ENCODE results near the gene KHDC3L.
A peak's percentile ranks its signal among the peaks of the same experiment; 100 is the strongest.
"Not testable (repeated sequence)": the region's sequence is repeated elsewhere in the genome, so short reads cannot be mapped to it uniquely, and the experiment has no call there.

Gene KHDC3L

GRCh38 chr6:73371984-73372383, 9.5 kb downstream of the KHDC3L start:
- DNase-seq: no peak

DNA sequence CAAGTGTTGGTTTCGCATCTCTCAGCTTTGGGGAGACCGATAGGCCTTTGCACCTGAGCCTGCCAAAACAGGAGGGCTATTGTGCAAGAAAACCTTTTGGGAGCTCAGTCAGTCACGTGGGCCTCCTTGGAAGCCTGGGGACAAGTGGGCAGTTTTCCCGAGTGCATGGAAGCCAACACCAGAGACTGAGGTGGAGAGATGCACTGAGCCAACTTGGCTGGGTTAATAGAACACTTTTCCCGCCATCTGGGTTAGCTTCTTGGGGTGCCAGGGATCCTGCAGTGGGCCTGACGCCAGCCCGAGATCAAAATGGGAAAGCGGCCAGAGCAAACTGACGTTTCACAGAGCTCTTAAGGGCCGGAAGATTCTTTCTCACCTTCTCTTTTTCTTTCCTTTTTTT, 10.1 kb downstream of the KHDC3L start:
- no peak for DNase-seq

GRCh38 chr6:73375216-73375615, 12.8 kb downstream of the KHDC3L start:
- DNase-seq: no peak

- DNase-seq: no peak
Measured at GRCh38 chr6:73377225-73377624, 14.8 kb downstream of the KHDC3L start.

DNA sequence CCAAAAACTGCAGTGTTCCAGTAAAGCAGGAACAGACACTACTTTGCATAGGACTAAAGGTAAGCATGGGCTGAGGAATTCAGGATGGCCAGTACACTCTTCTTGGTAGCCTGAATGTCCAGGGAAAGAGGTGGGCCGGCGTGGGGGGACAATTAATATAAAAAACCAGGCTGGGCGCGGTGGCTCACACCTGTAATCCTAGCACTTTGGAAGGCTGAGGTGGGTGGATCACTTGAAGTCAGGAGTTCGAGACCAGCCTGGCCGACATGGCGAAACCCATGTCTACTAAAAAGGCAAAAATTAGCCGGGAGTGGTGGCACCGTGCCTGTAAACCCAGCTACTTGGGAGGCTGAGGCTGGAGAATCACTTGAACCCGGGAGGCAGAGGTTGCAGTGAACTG, 19.1 kb downstream of the KHDC3L start:
- not testable (repeated sequence) for DNase-seq

DNA sequence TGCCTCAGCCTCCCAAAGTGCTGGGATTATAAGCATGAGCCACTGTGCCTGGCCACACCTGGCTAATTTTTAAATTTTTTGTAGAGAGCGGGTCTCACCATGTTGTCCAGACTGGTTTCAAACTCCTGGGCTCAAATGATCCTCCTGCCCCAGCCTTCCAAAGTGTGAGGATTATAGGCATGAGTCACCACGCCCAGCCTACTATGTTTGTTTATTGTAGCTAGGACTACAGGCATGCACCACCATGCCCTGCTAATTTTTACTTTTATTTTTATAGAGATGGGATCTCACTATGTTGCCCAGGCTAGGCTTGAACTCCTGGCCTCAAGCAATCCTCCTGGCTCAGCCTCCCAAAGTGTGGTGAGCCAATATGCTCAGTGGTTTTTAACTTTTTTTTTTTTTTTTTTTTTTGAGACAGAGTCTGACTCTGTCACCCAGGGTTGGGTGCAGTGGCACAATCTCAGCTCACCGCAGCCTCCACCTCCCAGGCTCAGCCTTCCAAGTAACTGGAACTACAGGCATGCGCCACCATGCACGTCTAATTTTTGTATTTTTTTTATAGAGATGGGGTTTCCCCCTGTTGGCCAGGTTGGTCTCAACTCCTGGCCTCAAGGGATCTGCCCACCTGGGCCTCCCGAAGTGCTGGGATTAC, 20.1 kb downstream of the KHDC3L start:
- no peak for DNase-seq

DNA sequence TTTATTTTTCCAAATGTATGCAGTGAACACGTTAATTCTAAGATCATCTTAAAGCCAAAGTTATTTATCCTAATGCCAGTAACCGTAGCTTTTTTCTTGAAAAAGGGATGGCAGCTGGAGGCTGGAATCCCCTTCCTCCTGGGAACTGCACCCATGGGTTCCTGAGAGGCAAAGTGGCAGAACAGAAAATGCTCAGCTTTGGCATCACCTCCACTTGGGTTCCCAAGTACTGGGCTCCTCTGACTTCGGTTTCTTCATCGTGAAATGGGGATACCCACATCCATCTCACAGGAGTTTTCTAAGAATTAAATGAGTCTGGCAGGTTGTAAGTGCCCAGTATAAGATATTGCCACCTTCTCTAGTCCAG, 26.0 kb downstream of the KHDC3L start:
- DNase-seq: no peak

DNA sequence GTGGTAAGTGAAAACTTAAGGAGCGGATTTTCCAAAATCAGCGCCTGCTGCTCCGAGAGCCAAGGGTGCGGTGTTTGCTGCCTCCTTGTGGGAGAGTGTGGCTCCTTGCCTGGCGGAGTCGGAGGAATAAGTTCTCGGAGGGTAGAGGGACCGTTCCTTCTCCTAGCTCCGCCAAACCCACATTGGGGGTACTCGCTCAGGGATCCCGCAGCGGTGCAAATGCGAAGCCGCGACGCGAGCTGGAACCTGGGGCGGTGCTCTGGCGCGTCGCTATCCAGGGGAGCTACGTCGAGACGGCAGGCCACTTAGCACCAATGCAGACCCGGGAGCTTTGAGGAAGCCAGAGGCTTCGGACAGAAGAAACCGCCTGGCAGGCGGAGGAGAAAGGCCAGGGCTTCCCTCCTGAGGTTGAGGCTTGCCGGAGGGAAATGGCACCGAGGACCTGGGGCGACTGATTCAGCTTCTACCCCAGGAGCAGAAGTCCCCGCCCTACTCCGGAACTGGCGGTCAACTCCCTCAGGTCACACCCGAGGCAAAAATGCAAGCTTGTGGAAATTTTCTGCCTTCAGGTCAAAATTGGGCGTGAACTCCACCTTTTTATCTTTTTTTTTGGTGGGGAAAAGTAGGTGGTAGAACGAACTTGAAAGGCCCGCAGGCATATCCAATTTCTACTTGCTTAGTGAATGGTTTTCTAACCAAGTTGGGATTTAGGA, 26.5 kb downstream of the KHDC3L start:
- peak; percentile 54 for DNase-seq

DNA sequence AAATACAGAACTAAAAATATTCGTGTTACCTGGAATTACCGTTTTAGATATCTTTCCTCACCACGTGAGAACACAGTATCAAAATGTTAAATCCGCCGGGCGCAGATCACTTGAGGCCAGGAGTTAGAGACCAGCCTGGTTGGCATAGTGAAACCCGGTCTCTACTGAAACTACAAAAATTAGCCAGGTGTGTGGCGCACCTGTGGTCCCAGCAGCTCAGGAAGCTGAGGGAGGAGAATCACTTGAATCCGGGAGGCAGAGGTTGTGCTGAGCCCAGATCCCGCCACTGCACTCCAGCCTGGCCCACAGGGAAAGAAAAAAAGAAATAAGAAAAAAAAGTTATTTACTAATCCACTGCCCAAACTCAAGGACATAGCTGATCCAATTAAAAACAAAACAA, 27.4 kb downstream of the KHDC3L start:
- DNase-seq: no peak

DNA sequence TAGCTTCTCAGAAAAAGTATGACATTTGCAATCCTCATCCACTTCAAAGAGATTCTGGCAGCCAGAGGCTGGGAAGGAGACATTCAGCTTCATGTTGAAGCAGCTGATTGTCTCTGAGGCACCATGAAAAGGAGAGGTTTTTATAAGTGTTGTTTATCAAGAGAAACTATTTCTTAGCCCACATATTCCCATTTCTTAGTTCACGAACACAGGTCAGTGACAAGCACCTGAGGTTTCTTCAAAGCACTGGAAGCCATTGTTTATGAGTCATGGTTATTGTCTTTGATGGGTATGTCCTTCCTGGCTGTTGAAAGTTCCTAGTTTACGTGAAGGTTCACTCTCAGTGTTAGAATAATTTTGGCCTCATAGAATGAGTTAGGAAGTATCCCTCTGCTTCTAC, 29.2 kb downstream of the KHDC3L start:
- DNase-seq: no peak

DNA sequence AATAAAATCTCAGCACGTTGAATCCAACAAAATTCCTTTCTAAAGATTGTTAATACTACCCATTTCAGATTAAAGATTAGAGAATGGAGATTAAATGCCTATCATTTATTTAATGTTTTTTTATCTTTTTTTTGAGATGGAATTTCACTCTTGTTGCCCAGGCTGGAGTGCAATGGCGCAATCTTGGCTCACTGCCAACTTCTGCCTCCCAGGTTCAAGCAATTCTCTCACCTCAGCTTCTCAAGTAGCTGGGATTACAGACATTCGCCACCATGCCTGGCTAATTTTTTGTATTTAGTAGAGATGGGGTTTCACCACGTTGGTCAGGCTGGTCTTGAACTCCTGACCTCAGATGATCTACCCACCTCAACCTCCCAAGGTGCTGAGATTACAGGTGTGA, 29.7 kb downstream of the KHDC3L start:
- not testable (repeated sequence) for DNase-seq

DNA sequence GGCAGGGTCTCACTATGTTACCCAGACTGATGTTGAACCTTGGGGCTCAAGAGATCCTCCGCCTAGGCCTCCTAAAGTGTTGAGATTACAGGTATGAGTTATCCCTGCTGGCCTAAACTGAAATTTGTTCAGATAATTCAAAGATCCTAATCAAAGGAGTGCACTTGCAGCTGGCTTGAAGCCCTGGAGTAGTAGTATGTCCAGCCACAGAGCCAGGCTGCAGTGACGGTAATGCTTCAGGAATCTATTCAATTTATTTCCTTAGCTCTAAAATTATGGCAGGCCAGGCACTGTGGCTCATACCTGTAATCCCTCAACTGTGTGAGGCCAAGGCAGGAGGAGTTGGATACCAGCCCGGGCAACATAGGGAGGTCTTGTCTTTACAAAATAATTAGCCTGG, 30.8 kb downstream of the KHDC3L start:
- DNase-seq: no peak

DNA sequence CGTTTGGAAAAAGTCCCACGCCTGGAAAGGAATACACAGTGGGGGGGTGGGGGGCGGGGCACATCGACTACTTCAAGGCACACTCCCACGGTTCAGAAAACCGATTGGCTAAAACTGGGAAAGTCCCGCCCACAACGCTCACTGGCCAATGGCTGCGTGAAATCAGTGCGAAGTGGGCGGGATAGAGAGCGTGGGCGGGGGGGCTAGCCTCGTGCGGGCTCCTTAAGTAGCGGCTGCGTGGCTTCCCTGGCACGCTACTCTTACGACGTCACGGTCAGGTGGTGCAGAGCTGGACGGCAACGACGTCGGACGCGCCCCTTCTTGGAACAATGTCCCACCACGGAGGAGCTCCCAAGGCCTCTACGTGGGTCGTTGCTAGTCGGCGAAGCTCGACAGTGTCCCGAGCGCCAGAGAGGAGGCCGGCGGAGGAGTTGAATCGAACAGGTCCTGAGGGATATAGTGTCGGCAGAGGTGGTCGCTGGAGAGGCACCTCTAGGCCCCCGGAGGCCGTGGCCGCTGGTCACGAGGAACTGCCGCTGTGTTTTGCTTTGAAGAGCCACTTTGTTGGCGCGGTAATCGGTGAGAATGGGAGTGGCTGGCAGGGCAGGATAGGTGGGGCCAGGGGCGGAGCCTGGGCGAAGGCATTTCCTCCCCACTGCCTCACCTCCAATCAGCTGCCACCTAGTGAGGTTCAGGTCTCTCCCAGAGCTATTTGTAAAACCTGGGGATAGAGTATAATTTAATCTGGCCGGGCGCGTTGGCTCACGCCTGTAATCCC, 32.3 kb downstream of the KHDC3L start, which contains the start of gene DDX43:
Gene DDX43, plus strand, starts transcription at position 252 of the 778 bp plus-strand sequence. Its CDS starts 78 bp downstream, at position 330.
- no peak for DNase-seq

DNA sequence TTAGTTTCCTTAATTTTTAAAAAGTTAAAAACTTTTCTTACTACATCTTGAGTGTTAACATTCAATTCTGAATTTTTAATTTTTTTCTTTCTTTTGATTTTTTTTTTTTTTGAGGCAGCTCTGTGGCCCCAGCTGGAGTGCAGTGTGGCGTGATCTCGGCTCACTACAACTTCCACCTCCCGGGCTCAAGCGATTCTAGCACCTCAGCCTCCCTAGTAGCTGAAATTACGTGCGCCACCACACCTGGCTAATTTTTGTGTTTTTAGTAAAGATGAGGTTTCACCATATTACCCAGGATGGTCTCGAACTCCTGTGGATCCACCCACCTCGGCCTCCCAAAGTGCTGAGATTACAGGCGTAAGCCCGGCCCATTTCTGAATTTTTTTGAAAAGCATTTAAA, 33.4 kb downstream of the KHDC3L start:
- no peak for DNase-seq

DNA sequence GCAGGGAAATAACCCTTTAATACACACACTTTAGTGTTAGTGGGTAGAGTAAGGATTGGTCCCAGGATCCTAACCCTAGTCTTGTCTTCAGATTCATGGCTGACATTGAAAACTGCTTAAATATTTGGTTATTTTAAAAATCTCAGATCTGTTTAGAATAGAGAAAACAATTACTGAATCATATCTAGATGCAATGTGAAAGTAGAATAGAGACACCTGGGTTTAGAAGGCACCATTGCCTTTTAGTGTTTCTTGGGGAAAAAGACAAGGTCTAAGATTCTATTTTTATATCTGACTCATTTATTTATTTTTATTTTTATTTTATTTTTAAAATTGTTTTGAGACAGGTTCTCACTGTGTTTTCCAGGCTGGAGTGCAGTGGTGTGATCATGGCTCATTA, 38.2 kb downstream of the KHDC3L start:
- no peak for DNase-seq

- no peak for DNase-seq
Measured at GRCh38 chr6:73409395-73409794, 46.9 kb downstream of the KHDC3L start.

DNA sequence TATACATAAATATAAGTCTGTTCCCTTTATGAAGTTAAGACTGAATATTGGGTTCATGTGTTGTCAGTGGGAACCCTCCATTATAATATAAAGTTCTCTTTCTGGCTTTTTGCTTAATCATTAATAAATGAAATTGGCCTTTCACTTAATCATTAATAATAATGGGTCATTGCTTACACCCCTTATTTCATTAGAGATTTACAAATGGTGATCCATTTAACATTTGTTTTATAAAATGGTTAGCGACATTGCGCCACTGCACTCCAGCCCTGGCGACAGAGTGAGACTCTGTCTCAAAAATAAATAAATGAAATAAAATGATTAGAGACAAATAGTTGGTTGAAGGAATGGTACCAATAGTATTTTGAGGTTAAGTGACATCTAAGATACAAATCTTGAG, 50.6 kb downstream of the KHDC3L start:
- no peak for DNase-seq
